ENCODE measurements around the gene ZFPM1. TPM values are rescaled to one million over a fixed set of nuclear protein-coding genes. Genes with fewer than 3 reads are reported as not detected.
"Not testable (repeated sequence)": the region's sequence is repeated elsewhere in the genome, so short reads cannot be mapped to it uniquely, and the experiment has no call there.

The ZFPM1 gene
- total RNA-seq, 2 donors from 2014 or later = 1.7 to 2.4 TPM

GRCh38 chr16:88407042-88407420, 46.0 kb upstream of the ZFPM1 start:
- H3K27me3 ChIP-seq = no peaks in the 10 kb centered on the region
- H3K36me3 ChIP-seq = no peaks in the 10 kb centered on the region
- peaks cover 0 to 3% of the 10 kb centered on the region in 2 donors for H3K4me1 ChIP-seq
- DNase-seq (ENCODE audit: low spot score) = no peak
- no peak overlapping the region for H3K27ac ChIP-seq
- no peaks in the 10 kb centered on the region for H3K9me3 ChIP-seq
- no peak overlapping the region for H3K4me3 ChIP-seq
- no peak for TF ChIP-seq CTCF (IDR thresholded peaks at IDR 0.05)

GRCh38 chr16:88407807-88408206, 45.3 kb upstream of the ZFPM1 start:
- peaks cover 0 to 3% of the 10 kb centered on the region in 2 donors for H3K4me1 ChIP-seq
- no peak for TF ChIP-seq CTCF (IDR thresholded peaks at IDR 0.05)
- no peak overlapping the region for H3K4me3 ChIP-seq
- no peaks in the 10 kb centered on the region for H3K9me3 ChIP-seq
- DNase-seq (ENCODE audit: low spot score) = no peak
- H3K27ac ChIP-seq = no peak overlapping the region
- no peaks in the 10 kb centered on the region for H3K27me3 ChIP-seq
- no peaks in the 10 kb centered on the region for H3K36me3 ChIP-seq

- no peaks in the 10 kb centered on the region for H3K9me3 ChIP-seq
- H3K4me3 ChIP-seq = no peak overlapping the region
- peaks cover 0 to 3% of the 10 kb centered on the region in 2 donors for H3K4me1 ChIP-seq
- no peaks in the 10 kb centered on the region for H3K27me3 ChIP-seq
- H3K27ac ChIP-seq = no peak overlapping the region
- no peak for TF ChIP-seq CTCF (IDR thresholded peaks at IDR 0.05)
- no peak for DNase-seq (ENCODE audit: low spot score)
- no peaks in the 10 kb centered on the region for H3K36me3 ChIP-seq
Measured at GRCh38 chr16:88408561-88409142, 44.4 kb upstream of the ZFPM1 start.

GRCh38 chr16:88409296-88410065, 43.6 kb upstream of the ZFPM1 start:
- DNase-seq (ENCODE audit: low spot score) = no peak
- Histone ChIP-seq H3K4me3 (no peak overlapping the region), H3K4me1 (peaks cover 0 to 3% of the 10 kb centered on the region in 2 donors), H3K9me3 (no peaks in the 10 kb centered on the region), H3K27me3 (no peaks in the 10 kb centered on the region), H3K36me3 (no peaks in the 10 kb centered on the region), H3K27ac (no peak overlapping the region)
- TF ChIP-seq CTCF (IDR thresholded peaks at IDR 0.05) = no peak

- not testable (repeated sequence) for H3K36me3 ChIP-seq; DNase-seq (ENCODE audit: low spot score); H3K4me1 ChIP-seq; H3K4me3 ChIP-seq; H3K27ac ChIP-seq; H3K9me3 ChIP-seq; H3K27me3 ChIP-seq
Measured at GRCh38 chr16:88410297-88410968, 42.6 kb upstream of the ZFPM1 start.

GRCh38 chr16:88411951-88412576, 41.0 kb upstream of the ZFPM1 start:
- H3K27me3 ChIP-seq = no peaks in the 10 kb centered on the region
- H3K4me1 ChIP-seq = no peaks in the 10 kb centered on the region
- DNase-seq (ENCODE audit: low spot score) = no peak
- no peak overlapping the region for H3K4me3 ChIP-seq
- H3K36me3 ChIP-seq = no peaks in the 10 kb centered on the region
- TF ChIP-seq CTCF (IDR thresholded peaks at IDR 0.05) = no peak
- H3K27ac ChIP-seq = no peak overlapping the region
- H3K9me3 ChIP-seq = no peaks in the 10 kb centered on the region
